CD1c-positive myeloid dendritic cell (primary cell): ENCODE measurements around the gene ARID1B.
A peak's percentile ranks its signal among the peaks of the same experiment; 100 is the strongest.

ENCODE experiments used
- DNase-seq: peaks from one replicate; pipeline ENCODE4 v3.0.0-alpha.2; 2016; ENCODE audit errors: extremely low spot score

Gene ARID1B

GRCh38 chr6:156773935-156774852 is 3.0 kb upstream of the ARID1B start:
- DNase-seq: no peak

GRCh38 chr6:156774863-156775405 is 2.2 kb upstream of the ARID1B start:
- DNase-seq: no peak

GRCh38 chr6:156775717-156776116 is 1.5 kb upstream of the ARID1B start:
- DNase-seq: no peak

GRCh38 chr6:156776470-156776839 is 723 bp upstream of the ARID1B start:
- no peak for DNase-seq

DNA sequence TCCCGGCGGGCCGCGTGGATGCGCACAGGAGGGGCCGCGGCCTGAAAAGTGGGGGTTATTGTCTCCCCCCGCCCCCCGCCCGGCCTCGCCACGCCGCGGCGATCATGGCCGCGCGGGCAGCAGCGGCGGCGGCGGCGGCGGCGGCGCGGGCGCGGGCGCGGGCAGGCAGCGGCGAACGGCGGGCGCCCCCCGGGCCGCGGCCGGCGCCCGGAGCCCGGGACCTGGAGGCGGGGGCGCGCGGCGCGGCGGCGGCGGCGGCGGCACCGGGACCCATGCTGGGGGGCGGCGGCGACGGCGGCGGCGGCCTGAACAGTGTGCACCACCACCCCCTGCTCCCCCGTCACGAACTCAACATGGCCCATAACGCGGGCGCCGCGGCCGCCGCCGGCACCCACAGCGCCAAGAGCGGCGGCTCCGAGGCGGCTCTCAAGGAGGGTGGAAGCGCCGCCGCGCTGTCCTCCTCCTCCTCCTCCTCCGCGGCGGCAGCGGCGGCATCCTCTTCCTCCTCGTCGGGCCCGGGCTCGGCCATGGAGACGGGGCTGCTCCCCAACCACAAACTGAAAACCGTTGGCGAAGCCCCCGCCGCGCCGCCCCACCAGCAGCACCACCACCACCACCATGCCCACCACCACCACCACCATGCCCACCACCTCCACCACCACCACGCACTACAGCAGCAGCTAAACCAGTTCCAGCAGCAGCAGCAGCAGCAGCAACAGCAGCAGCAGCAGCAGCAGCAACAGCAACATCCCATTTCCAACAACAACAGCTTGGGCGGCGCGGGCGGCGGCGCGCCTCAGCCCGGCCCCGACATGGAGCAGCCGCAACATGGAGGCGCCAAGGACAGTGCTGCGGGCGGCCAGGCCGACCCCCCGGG is 637 bp downstream of the ARID1B start:
- DNase-seq: peak; percentile 67

GRCh38 chr6:156778454-156779205 is 1.5 kb downstream of the ARID1B start:
- peak; percentile 42 for DNase-seq

DNA sequence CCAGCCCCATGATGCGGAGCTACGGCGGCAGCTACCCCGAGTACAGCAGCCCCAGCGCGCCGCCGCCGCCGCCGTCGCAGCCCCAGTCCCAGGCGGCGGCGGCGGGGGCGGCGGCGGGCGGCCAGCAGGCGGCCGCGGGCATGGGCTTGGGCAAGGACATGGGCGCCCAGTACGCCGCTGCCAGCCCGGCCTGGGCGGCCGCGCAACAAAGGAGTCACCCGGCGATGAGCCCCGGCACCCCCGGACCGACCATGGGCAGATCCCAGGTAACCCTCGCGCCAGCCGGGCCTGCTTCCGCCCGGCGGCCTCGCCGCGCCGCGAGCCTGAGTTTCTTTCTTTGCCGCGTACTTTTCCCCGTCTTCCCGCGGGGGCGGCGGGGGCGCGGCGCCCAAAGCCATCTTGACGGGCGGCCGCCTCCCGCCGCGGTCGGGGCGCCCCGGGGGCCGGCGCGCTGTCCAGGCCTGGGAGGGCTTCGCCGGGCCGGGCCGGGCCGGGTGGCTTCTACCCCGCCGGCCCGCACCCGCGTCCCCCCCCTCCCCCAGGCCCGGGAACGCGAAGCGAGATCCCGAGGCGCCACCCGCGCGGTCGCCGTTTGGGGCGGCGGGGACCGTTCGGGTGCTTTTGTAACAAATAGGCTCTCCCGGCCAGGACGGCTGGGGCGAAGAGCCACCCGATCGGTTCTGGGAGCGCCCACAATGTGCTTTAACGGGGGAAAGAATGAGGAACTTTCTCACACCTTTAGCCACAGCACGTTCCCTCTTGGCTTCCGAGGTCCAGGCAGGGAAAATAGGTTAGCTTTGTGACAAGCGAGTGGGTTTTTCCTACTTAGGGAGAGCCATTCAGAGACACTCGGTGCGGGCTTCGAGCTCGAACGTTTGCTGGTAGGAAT is 2.3 kb downstream of the ARID1B start:
- peak; percentile 59 for DNase-seq

- DNase-seq: peak; percentile 54
Measured at GRCh38 chr6:156780102-156780641, 3.0 kb downstream of the ARID1B start.

- DNase-seq: no peak
Measured at GRCh38 chr6:156780962-156781853, 4.0 kb downstream of the ARID1B start.

- peak; percentile 23 for DNase-seq
Measured at GRCh38 chr6:156781861-156782631, 4.9 kb downstream of the ARID1B start.

- DNase-seq: no peak
Measured at GRCh38 chr6:156782691-156783320, 5.6 kb downstream of the ARID1B start.

DNA sequence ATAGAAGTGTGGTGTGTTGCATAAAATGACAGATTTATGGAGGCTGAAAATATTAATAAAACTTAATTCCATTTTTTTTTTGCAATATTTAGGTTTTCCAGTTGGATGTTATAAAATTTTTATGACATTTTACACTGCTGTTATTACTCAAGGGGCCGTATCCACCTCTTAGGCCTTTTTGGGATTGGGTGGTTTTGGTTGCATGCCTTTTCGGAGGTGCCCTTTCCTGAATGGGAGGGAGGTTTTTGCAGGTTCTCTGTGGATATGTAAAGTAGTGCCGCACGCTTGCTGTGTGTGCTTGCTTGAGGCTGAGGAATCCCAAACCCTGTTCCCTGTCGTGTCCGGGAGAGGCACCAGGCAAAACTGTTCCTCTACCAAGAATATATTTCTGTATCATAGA is 6.8 kb downstream of the ARID1B start:
- DNase-seq: no peak

DNA sequence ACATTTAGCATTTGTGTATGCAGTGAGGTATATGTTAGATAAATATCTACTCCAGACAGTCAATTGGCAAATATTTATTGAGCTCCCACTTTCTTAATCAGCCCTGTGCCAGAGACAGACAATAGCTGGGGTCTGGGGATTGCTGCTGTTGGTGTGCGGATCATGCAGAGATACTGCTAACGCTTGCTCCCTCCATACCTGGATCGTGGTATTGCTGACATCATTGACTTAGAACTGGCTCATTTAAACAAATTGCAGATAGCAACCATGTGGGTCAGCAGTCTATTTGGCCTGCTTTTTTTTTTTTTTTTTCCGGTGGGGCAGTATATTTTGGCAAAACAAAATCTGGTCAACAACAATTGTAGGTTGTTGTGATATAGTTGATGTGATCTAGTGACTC is 9.5 kb downstream of the ARID1B start:
- DNase-seq: no peak

DNA sequence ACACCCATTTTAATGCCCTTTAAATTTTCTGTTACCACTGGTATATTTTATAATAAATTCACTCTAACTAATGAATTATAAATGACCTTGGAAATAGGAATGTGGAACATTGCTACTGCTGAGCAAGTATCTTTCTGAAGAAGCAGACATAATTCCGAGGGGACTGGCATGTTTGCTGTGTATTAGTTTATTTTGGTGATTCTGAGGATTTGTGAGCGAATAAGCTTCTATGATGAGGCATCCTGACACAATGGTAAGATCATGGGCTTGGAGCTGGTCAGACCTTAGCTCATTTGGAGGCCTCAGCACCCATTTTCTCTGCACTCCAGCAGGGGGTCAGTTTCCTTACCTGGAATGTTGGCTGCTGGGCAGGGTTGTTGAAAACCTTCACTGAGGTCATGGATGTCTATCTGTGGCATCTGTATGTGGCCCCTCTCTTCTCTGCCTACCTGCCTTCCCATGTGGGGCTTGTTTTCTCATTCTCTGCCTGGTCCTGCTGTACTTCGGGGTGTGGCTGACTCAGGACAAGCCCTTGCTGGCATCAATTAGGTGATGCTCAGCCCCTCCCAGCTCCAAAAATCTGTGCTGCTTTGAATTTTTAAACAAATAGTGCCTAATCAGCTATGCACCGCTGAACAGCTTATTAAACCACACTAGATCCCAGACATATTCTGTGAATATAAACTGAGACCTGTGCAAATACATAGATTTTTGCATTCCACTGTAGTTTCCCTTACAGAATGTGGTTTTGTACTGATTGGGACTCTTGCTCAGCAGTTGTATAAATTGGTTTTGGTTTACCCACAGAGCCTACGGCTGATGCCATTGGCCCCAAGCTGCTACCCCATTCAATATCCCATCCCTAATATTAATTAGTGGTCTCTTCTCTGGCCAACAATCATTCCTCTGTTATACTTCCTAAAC is 10.7 kb downstream of the ARID1B start:
- DNase-seq: no peak

DNA sequence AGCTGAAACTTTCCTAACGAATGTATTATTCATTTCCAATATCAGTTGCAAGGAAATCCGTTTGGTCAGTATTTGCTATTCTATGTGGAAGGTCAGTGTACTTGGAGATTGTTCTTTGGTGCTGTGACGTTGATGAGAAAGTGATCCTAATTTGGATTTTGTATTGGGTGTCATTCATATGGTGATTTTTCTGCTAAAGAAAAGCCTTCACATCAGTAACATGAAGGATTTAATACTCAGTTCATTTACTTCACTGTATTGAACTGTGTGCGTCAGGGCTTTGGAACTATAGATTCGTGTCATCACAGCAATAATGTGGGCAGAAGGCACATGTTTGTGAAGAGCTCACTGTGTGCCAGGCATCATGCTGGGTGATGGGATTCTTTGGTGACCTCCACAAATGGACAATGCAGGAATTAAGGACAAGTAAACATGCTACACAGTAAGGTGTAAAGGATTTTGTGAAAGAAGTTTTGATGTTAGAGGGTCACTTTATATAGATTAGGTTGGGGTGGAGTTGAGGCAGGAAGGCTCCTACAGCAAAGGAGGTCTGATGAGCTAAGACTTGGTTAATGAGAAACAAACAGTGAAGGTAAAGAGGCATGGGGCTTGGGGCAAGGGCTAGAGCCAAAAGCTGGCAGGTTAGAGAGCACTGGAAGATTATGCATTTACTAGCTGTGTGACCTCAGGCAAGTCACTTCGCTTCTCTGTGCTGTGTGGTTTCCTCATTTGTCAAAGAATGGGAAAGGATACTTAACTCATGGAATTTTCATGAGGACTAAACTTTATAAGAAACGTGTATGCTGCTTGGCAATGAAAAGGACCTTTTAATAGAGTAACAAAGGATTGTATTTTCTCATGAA is 12.1 kb downstream of the ARID1B start:
- DNase-seq: no peak

DNA sequence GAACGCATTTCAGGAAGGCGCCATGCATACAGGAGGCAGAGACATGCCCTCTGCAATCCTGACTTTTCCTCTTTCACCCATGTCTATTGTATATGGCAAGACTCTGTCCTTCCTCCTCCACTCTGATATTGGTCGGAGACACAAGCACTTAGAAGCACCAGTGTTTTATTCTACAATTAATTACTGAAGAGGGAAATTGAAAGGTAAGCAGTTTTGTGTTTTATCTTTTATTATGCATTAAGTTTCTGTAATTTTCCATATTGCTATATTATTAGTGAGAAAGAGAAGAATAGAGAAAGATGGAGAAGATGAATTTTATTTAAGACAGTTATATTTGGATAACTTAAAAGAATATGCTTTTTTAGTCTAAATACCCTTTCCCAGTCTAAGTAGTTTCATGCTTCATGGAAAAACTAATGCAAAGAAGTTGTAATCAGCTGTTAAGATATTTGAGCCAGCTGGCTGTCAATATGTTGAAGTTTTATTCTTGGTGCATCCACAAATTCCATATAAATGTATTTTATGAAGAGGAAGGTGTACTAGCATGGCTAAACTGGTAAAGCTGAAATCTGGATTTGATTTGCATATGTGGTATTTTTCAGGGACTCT is 13.6 kb downstream of the ARID1B start:
- DNase-seq: no peak
